Activated CD4-positive, alpha-beta T cell treated with anti-CD3 and anti-CD28 coated beads for 4 hours (primary cell): ENCODE results near the gene PKD1L1.

Experiments
- DNase-seq, 2 donors: peaks; one replicate each; pipeline ENCODE4 v3.0.0-alpha.2; 2020

The PKD1L1 gene

GRCh38 chr7:47902013-47902412 lies 46.3 kb downstream of the PKD1L1 start:
- DNase-seq = no peak

- no peak for DNase-seq
Measured at GRCh38 chr7:47901542-47901941, 46.7 kb downstream of the PKD1L1 start.

GRCh38 chr7:47897831-47898230 lies 50.4 kb downstream of the PKD1L1 start:
- no peak for DNase-seq

GRCh38 chr7:47896809-47897423 lies 51.4 kb downstream of the PKD1L1 start:
- no peak for DNase-seq

GRCh38 chr7:47895026-47895425 lies 53.2 kb downstream of the PKD1L1 start:
- DNase-seq = no peak

- DNase-seq = no peak
Measured at GRCh38 chr7:47893721-47894365, 54.4 kb downstream of the PKD1L1 start.

- DNase-seq = no peak
Measured at GRCh38 chr7:47893238-47893637, 55.0 kb downstream of the PKD1L1 start.

- DNase-seq = no peak
Measured at GRCh38 chr7:47890606-47891005, 57.7 kb downstream of the PKD1L1 start.

GRCh38 chr7:47890125-47890524 lies 58.1 kb downstream of the PKD1L1 start:
- no peak for DNase-seq

- no peak for DNase-seq
Measured at GRCh38 chr7:47889723-47890122, 58.5 kb downstream of the PKD1L1 start.

GRCh38 chr7:47888371-47889265 lies 59.6 kb downstream of the PKD1L1 start:
- DNase-seq = no peak

GRCh38 chr7:47887016-47887640 lies 61.1 kb downstream of the PKD1L1 start:
- DNase-seq = no peak

- DNase-seq = no peak
Measured at GRCh38 chr7:47885987-47886811, 62.1 kb downstream of the PKD1L1 start.

GRCh38 chr7:47885309-47885986 lies 62.8 kb downstream of the PKD1L1 start:
- DNase-seq = no peak

GRCh38 chr7:47884675-47885074 lies 63.6 kb downstream of the PKD1L1 start:
- DNase-seq = no peak

GRCh38 chr7:47882635-47883034 lies 65.6 kb downstream of the PKD1L1 start:
- no peak for DNase-seq

GRCh38 chr7:47881256-47881655 lies 67.0 kb downstream of the PKD1L1 start:
- DNase-seq = no peak

GRCh38 chr7:47878662-47879061 lies 69.6 kb downstream of the PKD1L1 start:
- no peak for DNase-seq

GRCh38 chr7:47877336-47877735 lies 70.9 kb downstream of the PKD1L1 start:
- DNase-seq = no peak

- DNase-seq = no peak
Measured at GRCh38 chr7:47875998-47876744, 72.1 kb downstream of the PKD1L1 start.

- DNase-seq = no peak
Measured at GRCh38 chr7:47875406-47875805, 72.9 kb downstream of the PKD1L1 start.
